Neutrophil (primary cell): ENCODE results near the gene FURIN.

ENCODE experiments used
- H3K27ac ChIP-seq: fragments of 200-600 bp; sonication (generic); 2 replicates; pipeline ENCODE4 v1.5.1; 2016; ENCODE audit warnings: mild to moderate bottlenecking, moderate library complexity
- H3K27me3 ChIP-seq: fragments of 200-600 bp; sonication (generic); 2 replicates; pipeline ENCODE4 v1.6.0; 2016; ENCODE audit warnings: mild to moderate bottlenecking
- H3K36me3 ChIP-seq: fragments of 200-600 bp; sonication (generic); 2 replicates; pipeline ENCODE4 v1.5.1; 2017
- H3K4me1 ChIP-seq, 2 experiments: fragments of 200-600 bp in 1 of 2; sonication (generic) in 1 of 2; 1 replicate in 1 of 2; 2 replicates in 1 of 2; pipeline versions ENCODE4 v1.5.1 to v1.6.1; 2013 to 2016; ENCODE audit warnings: low read depth in 1 of 2, low read length in 1 of 2, mild to moderate bottlenecking in 1 of 2, moderate library complexity in 1 of 2; ENCODE audit not compliant: control insufficient read depth in 1 of 2, insufficient read depth in 1 of 2
- H3K4me3 ChIP-seq, 2 experiments: fragments of 200-600 bp in 1 of 2; sonication (generic) in 1 of 2; 1 replicate in 1 of 2; 2 replicates in 1 of 2; pipeline ENCODE4 v1.5.1; 2013 to 2016; ENCODE audit warnings: low read depth in 1 of 2, low read length in 1 of 2, mild to moderate bottlenecking in 1 of 2, moderate library complexity in 1 of 2
- H3K9me3 ChIP-seq: fragments of 200-600 bp; sonication (generic); 2 replicates; pipeline ENCODE4 v1.5.1; 2016
- TF ChIP-seq, protein P1 (sequence below): fragments of 200-600 bp; sonication (generic); IDR thresholded peaks from 2 replicates; pipeline ENCODE4 v1.5.1; 2016; ENCODE audit warnings: antibody characterized with exemption

Gene FURIN

DNA sequence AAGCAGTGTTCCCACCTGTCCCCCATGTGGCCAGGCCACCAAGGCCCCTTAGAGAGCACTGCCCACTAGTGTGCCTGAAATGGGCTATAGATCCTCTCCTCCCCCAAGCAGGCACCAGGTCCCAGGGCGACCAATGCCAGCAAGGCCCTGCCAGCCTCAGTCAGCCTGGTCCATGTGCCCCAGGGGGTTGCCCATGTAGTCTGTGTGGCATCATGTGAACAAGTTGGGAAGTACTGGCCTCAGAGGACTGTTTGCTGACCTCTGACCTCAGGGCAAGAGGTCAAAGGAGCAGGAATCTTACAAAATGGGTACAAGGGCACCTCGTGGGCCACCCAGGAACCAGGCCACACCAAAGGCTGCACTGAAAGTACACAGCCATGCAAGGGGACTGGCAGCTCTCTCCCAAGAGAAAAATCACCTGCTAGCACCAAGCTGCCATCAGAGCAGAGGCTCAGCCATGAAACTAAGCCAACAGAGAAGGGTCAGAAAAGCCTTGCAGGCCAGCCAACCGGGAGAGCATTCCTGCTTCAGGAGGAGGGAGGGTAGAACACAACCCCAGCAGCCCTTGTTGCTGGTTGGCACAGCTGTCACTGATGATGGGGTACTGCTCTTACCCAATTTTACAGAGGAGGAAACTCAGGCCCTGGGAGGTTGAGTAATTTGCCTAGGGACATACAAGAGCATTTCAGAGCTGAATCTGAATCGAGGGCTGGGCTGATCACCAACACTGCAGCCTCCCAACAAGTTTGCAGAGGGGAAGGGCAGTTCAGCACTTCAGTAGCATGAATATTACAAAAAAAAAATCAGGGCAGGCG, 5.2 kb upstream of the FURIN start:
- H3K27ac ChIP-seq: peak overlapping the region; percentile 88
- peak overlapping the region; percentile 12 to 19 for H3K4me3 ChIP-seq
- peaks cover 56 to 66% of the 10 kb centered on the region in 2 experiments for H3K4me1 ChIP-seq
- TF ChIP-seq, protein P1, sequence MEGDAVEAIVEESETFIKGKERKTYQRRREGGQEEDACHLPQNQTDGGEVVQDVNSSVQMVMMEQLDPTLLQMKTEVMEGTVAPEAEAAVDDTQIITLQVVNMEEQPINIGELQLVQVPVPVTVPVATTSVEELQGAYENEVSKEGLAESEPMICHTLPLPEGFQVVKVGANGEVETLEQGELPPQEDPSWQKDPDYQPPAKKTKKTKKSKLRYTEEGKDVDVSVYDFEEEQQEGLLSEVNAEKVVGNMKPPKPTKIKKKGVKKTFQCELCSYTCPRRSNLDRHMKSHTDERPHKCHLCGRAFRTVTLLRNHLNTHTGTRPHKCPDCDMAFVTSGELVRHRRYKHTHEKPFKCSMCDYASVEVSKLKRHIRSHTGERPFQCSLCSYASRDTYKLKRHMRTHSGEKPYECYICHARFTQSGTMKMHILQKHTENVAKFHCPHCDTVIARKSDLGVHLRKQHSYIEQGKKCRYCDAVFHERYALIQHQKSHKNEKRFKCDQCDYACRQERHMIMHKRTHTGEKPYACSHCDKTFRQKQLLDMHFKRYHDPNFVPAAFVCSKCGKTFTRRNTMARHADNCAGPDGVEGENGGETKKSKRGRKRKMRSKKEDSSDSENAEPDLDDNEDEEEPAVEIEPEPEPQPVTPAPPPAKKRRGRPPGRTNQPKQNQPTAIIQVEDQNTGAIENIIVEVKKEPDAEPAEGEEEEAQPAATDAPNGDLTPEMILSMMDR: no peak
- H3K36me3 ChIP-seq: no peaks in the 10 kb centered on the region
- no peaks in the 10 kb centered on the region for H3K9me3 ChIP-seq
- no peaks in the 10 kb centered on the region for H3K27me3 ChIP-seq

DNA sequence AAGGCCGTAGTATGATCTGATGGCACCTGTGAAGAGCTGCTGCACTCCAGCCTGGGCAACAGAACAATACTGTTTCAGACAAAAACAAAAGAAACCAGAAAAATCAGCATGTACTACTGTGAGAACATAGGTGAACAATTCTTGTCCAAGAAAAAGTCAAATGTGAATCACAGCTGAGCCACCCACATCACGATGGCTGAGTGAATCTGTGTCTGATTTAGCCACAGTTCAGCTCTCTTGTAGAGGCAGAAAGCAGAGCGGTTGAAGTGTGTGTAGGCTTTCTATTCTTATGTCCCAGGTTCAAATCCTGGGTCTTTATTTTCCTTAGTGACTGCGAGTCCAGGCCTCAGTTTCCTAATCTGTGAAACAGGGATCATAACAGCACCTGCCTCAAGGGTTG, 4.4 kb upstream of the FURIN start:
- H3K27me3 ChIP-seq: no peaks in the 10 kb centered on the region
- H3K4me1 ChIP-seq: peaks cover 57 to 71% of the 10 kb centered on the region in 2 experiments
- peak overlapping the region; percentile 88 for H3K27ac ChIP-seq
- H3K4me3 ChIP-seq: peak overlapping the region; percentile 12 to 19
- TF ChIP-seq, protein P1: no peak
- no peaks in the 10 kb centered on the region for H3K9me3 ChIP-seq
- H3K36me3 ChIP-seq: no peaks in the 10 kb centered on the region

DNA sequence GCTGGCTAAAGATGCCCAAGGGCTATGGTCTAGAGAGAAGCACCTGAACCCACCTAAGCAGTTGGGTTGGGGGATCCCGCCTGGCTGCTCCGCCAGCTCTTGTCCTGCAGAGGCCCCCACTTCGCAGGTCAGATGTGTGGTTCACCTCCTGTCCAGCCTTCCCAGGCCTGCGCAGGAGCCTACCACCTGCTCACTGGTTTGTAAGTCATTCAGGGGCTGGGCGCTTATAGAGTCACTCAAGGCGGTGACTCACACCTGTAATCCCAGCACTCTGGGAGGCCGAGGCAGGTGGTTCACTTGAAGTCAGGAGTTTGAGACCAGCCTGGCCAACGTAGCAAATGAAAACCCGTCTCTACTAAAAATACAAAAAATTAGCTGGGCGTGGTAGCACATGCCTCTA, 3.9 kb upstream of the FURIN start:
- TF ChIP-seq, protein P1: no peak
- no peaks in the 10 kb centered on the region for H3K36me3 ChIP-seq
- no peaks in the 10 kb centered on the region for H3K27me3 ChIP-seq
- H3K4me1 ChIP-seq: peaks cover 57 to 71% of the 10 kb centered on the region in 2 experiments
- H3K4me3 ChIP-seq: no peak overlapping the region
- H3K27ac ChIP-seq: peak overlapping the region; percentile 88
- H3K9me3 ChIP-seq: no peaks in the 10 kb centered on the region

DNA sequence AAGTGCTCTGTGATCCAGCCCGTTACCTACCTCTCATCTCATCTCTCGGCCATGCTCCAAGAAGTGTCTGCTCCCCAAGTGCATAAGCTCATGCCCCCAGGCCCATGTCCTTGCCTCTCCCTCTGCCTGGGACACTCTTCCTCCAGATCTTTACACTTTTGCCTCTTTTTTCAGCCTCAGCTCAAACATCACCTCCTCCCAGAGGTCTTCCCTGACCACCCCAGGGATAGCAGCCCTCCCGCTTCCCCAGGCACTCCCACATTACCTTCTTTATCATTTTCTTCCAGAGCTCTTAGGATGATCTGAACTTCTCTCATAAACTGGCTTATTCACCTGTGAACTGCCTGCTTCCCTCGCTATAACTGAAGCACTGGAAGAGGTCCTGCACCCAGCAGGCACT, 2.7 kb upstream of the FURIN start:
- Histone ChIP-seq H3K27ac (no peak overlapping the region), H3K4me1 (peaks cover 57 to 71% of the 10 kb centered on the region in 2 experiments), H3K36me3 (no peaks in the 10 kb centered on the region), H3K27me3 (no peaks in the 10 kb centered on the region), H3K4me3 (no peak overlapping the region), H3K9me3 (no peaks in the 10 kb centered on the region)
- TF ChIP-seq, protein P1: no peak

DNA sequence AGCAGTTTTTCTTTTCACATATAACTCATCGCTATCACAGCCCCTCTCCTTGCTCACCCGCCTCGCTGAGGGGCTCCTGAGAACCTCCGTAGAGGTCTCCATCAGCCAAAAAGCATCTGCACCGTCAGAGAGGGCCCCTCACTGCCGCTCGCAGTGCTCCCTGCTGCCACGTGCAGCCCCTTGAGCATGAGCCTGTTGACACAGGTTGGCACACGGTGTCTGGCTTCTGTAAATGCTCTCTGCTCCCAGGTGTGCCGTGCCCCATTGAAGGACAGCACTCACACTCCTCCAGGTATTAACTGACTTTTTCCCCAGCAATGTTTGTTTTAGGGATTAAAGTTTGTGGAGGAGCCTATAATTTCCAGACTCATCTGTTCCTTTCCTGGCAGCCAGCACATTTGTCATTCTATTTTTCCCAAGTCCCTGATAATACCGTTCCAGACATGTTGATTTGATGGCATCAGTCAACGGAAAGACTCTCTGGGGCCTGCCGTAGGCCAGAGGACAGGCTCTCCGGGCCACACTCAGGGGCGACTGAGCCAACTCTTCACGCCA, 2.1 kb upstream of the FURIN start:
- Histone ChIP-seq H3K27me3 (no peaks in the 10 kb centered on the region), H3K27ac (peak overlapping the region; percentile 23), H3K4me1 (peaks cover 57 to 69% of the 10 kb centered on the region in 2 experiments), H3K36me3 (no peaks in the 10 kb centered on the region), H3K4me3 (no peak overlapping the region), H3K9me3 (no peaks in the 10 kb centered on the region)
- TF ChIP-seq, protein P1: no peak
